ENCODE results near the gene HSPB8.

The HSPB8 gene

DNA sequence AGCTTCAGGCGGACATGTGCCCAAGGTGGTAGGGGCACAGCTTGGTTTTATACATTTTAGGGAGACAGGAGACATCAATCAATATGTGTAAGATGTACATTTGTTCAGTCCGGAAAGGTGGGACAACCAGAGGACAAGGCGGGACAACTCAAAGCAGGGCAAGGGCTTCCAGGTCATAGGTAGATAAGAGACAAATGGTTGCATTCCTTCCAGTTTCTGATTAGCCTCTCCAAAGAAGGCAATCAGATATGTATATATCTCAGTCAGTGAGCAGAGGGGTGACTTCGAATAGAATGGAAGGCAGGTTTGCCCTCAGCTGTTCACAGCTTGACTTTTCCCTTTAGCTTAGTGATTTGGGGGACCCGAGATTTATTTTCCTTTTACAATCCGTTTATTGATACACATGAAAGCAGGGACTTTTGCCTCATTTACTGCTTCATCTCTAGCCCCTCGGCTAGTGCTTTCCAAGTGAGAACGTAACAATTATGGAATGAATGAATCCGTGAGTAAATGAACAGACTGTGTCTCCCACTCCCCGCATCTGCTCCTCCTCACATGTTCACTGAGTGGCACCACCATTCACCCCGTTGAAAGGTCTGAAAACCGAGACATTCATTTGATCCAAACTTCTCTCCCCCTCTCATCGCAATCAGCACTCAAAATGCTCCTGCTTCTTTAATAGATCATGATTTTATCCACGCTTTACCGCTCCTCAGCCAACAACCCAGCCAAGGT is 6.9 kb upstream of the HSPB8 start:
- Histone ChIP-seq H3K36me3 (replicated peaks) (no peaks in the 10 kb centered on the region), H3K4me3 (ENCODE audit: low read depth, low read length) (no peak overlapping the region), H3K27me3 (replicated peaks) (no peaks in the 10 kb centered on the region), H3K27ac (no peak overlapping the region)
- in situ Hi-C loops (cut with HindIII; ENCODE audit: low pct_ligation_motif_present, low sequenced_read_pairs) = no loop called here
- no peak for DNase-seq
- TF ChIP-seq, protein P1, sequence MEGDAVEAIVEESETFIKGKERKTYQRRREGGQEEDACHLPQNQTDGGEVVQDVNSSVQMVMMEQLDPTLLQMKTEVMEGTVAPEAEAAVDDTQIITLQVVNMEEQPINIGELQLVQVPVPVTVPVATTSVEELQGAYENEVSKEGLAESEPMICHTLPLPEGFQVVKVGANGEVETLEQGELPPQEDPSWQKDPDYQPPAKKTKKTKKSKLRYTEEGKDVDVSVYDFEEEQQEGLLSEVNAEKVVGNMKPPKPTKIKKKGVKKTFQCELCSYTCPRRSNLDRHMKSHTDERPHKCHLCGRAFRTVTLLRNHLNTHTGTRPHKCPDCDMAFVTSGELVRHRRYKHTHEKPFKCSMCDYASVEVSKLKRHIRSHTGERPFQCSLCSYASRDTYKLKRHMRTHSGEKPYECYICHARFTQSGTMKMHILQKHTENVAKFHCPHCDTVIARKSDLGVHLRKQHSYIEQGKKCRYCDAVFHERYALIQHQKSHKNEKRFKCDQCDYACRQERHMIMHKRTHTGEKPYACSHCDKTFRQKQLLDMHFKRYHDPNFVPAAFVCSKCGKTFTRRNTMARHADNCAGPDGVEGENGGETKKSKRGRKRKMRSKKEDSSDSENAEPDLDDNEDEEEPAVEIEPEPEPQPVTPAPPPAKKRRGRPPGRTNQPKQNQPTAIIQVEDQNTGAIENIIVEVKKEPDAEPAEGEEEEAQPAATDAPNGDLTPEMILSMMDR (IDR thresholded peaks at IDR 0.05; ENCODE audit: low read depth, low read length, missing control alignments) = no peak

DNA sequence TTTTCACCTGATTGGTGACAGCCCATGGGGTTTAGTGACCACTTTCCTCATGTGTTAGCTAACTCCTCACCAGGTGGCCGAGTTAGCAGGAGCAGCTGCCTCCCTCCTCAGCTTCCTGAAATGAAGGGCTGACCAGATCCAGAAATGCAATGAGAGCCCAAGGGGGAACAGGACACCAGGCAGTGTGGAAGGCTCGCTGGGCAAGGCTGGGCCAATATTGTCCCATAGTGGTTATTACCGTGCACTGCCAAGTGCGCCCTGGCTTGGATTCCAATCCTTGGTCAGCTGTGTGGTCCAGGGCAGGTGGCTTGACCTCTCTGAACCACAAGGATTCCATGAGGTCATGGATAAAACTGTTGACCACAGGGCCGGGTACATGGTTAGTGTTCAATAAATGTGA is 3.6 kb upstream of the HSPB8 start:
- Histone ChIP-seq H3K27ac (no peak overlapping the region), H3K36me3 (replicated peaks) (no peaks in the 10 kb centered on the region), H3K27me3 (replicated peaks) (no peaks in the 10 kb centered on the region), H3K4me3 (ENCODE audit: low read depth, low read length) (no peak overlapping the region)
- no peak for DNase-seq
- in situ Hi-C loops (cut with HindIII; ENCODE audit: low pct_ligation_motif_present, low sequenced_read_pairs) = no loop called here
- TF ChIP-seq, protein P1 (IDR thresholded peaks at IDR 0.05; ENCODE audit: low read depth, low read length, missing control alignments) = no peak

DNA sequence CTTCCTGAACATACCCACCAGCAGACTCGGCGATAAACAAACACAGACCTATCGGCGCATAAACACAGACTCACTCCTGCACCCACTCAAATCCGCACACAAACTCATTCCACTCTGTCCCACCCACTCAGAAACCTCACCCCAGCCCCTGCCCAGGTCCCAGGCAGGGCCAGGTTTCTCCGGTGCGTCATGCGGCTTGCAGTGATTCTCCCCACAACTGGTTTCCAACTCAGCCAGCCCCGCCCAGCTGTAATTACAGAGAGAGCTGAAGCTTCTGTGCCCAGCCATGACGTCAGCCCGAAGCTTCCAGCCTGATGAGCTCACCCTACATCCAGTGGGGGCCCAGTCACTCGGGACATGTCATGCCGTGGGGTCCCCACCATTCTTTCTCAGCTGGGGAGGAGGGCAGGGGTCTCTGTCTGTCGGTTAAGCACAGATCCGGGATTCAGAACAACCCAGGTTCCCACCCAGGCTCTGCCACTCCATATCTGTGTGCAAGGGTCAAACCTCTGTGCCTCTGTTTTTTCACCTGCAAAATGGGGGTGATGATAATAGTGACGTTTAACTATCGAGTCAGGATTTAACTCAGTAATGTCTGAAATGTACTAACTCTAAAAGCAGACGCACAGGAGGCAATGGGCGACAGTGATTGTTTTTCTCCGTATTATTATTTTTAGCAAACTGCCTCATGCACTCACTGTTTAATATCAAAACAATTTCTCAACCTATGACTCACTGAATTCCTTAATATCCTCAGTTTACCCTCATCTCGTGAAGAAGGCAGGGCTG is 2.3 kb upstream of the HSPB8 start:
- Histone ChIP-seq H3K27me3 (replicated peaks) (no peaks in the 10 kb centered on the region), H3K4me3 (ENCODE audit: low read depth, low read length) (peak overlapping the region; percentile 40), H3K36me3 (replicated peaks) (no peaks in the 10 kb centered on the region), H3K27ac (peak overlapping the region; percentile 85)
- DNase-seq = peak; percentile 96
- in situ Hi-C loops (cut with HindIII; ENCODE audit: low pct_ligation_motif_present, low sequenced_read_pairs) = no loop called here
- TF ChIP-seq, protein P1 (IDR thresholded peaks at IDR 0.05; ENCODE audit: low read depth, low read length, missing control alignments) = no peak

- in situ Hi-C loops (cut with HindIII; ENCODE audit: low pct_ligation_motif_present, low sequenced_read_pairs) = no loop called here
- TF ChIP-seq, protein P1 (IDR thresholded peaks at IDR 0.05; ENCODE audit: low read depth, low read length, missing control alignments) = no peak
- no peak for DNase-seq
Measured at GRCh38 chr12:119177056-119177325, 1.7 kb upstream of the HSPB8 start.

DNA sequence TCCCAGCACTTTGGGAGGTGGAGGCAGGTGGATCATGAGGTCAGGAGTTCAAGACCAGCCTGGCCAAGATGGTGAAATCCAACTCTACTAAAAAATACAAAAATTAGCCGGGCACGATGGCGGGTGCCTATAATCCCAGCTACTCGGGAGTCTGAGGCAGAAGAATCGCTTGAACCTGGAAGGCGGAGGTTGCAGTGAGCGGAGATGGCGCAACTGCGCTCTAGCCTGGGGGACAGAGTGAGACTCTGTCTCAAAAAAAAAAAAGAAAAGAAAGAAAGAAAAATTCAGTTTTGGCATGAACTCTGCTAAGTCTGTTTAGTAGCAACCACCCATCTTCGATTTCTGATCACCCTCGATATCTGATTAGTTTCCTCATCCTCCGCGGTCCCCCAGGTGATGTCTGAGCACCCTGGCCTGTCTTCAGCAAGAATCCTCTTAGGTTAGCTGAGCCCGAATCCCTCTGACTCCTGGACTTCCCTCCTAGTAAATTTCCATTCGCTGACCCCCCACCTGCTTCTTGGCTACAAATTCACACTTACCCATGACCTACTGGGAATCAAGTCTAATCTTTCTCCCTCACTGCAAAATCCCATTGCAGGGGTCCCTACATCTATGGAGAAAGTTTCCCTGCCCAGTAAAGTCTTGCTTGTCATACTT is 879 bp upstream of the HSPB8 start:
- TF ChIP-seq, protein P1 (IDR thresholded peaks at IDR 0.05; ENCODE audit: low read depth, low read length, missing control alignments) = no peak
- H3K4me3 ChIP-seq (ENCODE audit: low read depth, low read length) = no peak overlapping the region
- H3K36me3 ChIP-seq (replicated peaks) = no peaks in the 10 kb centered on the region
- peak overlapping the region; percentile 0 for H3K27ac ChIP-seq
- in situ Hi-C loops (cut with HindIII; ENCODE audit: low pct_ligation_motif_present, low sequenced_read_pairs) = no loop called here
- no peak for DNase-seq
- H3K27me3 ChIP-seq (replicated peaks) = no peaks in the 10 kb centered on the region

More at GRCh38 chr12:119177056-119177325, 1.7 kb upstream of the HSPB8 start:
- Histone ChIP-seq H3K36me3 (replicated peaks) (no peaks in the 10 kb centered on the region), H3K4me3 (ENCODE audit: low read depth, low read length) (no peak overlapping the region), H3K27ac (peak overlapping the region; percentile 85), H3K27me3 (replicated peaks) (no peaks in the 10 kb centered on the region)

All from brain microvascular endothelial cell (primary cell).